ENCODE results near the gene WDR93. TPM values are rescaled to one million over a fixed set of nuclear protein-coding genes. Genes with fewer than 3 reads are reported as not detected.
A peak's percentile ranks its signal among the peaks of the same experiment; 100 is the strongest.

Gene WDR93
- total and polyA plus RNA-seq, 2 of the 4 experiments (the other 2 are of a cell fraction) = not detected

GRCh38 chr15:89777073-89777751 lies 86.6 kb downstream of the WDR93 start:
- no TSS peak for BruUV-seq (replicated peaks)
- Histone ChIP-seq H3K9me3 (ENCODE audit: control insufficient read depth, insufficient read depth, low read length) (no peaks in the 10 kb centered on the region), H3K27ac (ENCODE audit: insufficient read depth, low read length) (no peak overlapping the region), H3K56ac (ENCODE audit: extremely low read depth, insufficient read depth, low read length) (no peak overlapping the region), H2AFZ (replicated peaks; ENCODE audit: low read length, poor library complexity) (peak overlapping the region; percentile 79), H3K79me1 (ENCODE audit: low read depth in 1 of 2, low read length in 2 of 2) (no peaks in the 10 kb centered on the region), H3K27me3 (ENCODE audit: control insufficient read depth, insufficient read depth, low read length) (no peaks in the 10 kb centered on the region), H3K36me3 (ENCODE audit: control insufficient read depth, insufficient read depth, low read length) (no peaks in the 10 kb centered on the region), H3K9me1 (ENCODE audit: insufficient read depth, low read length) (peaks cover 2% of the 10 kb centered on the region; the same call in 1 of the 2 replicates), H4K8ac (ENCODE audit: low read depth in 2 of 2, low read length in 2 of 2) (no peak overlapping the region; a peak in 1 of 4 replicates), H3K4ac (ENCODE audit: low read depth, low read length) (no peak overlapping the region), H2BK20ac (ENCODE audit: low read depth, low read length) (no peak overlapping the region), H3K18ac (ENCODE audit: low read depth, low read length) (no peak overlapping the region), H2BK120ac (ENCODE audit: low read depth, low read length) (no peak overlapping the region), H3K4me2 (ENCODE audit: low read depth, low read length) (no peak overlapping the region), H3K23ac (ENCODE audit: low read depth, low read length) (no peak overlapping the region), H2AK9ac (replicated peaks; ENCODE audit: low read depth, low read length, poor library complexity) (no peak overlapping the region), H3K9ac (ENCODE audit: low read depth, low read length) (no peak overlapping the region), H4K20me1 (ENCODE audit: insufficient read depth, low read length) (no peaks in the 10 kb centered on the region), H3K4me3 (ENCODE audit: insufficient read depth, low read depth, low read length) (no peak overlapping the region), H3K14ac (replicated peaks; ENCODE audit: low read depth, low read length) (no peak overlapping the region), H2BK15ac (ENCODE audit: low read depth, low read length) (no peak overlapping the region), H2BK5ac (ENCODE audit: low read depth, low read length, poor library complexity, severe bottlenecking) (no peak overlapping the region), H3K4me1 (ENCODE audit: control insufficient read depth, insufficient read depth, low read length) (peaks cover 7% of the 10 kb centered on the region), H2AK5ac (ENCODE audit: low read depth, low read length) (no peak overlapping the region), H4K91ac (ENCODE audit: insufficient read depth, low read depth, low read length) (no peak overlapping the region), H4K5ac (ENCODE audit: low read depth, low read length) (no peak overlapping the region)
- WGBS, 2 experiments (ENCODE audit: extremely low coverage in 2 of 2, insufficient read length in 1 of 2) = 95% methylated on average over 4 of the region's 25 CpGs; no CpG with 5 or more reads in 1 of the 2 experiments
- TF ChIP-seq SMC3 (IDR thresholded peaks at IDR 0.05; ENCODE audit: low read depth, low read length) (no peak), MAZ (IDR thresholded peaks at IDR 0.05; ENCODE audit: borderline replicate concordance, low read depth, low read length) (no peak), MAFK (IDR thresholded peaks at IDR 0.05; ENCODE audit: low read depth, low read length) (no peak), RFX5 (IDR thresholded peaks at IDR 0.05; ENCODE audit: low read depth, low read length) (no peak), CHD1 (IDR thresholded peaks at IDR 0.05; ENCODE audit: low read depth, low read length) (no peak), MXI1 (IDR thresholded peaks at IDR 0.05; ENCODE audit: borderline replicate concordance, low read depth, low read length) (no peak), NFE2L2 (IDR thresholded peaks at IDR 0.05; ENCODE audit: low read depth, low read length) (no peak), BHLHE40 (IDR thresholded peaks at IDR 0.05; ENCODE audit: low read depth, low read length) (no peak), CTCF (conservative IDR thresholded peaks at IDR 0.05; ENCODE audit: low read depth, low read length) (no peak), CEBPB (IDR thresholded peaks at IDR 0.05; ENCODE audit: low read depth, low read length) (no peak), RAD21 (IDR thresholded peaks at IDR 0.05; ENCODE audit: low read length) (no peak), RCOR1 (IDR thresholded peaks at IDR 0.05; ENCODE audit: insufficient replicate concordance, low read length) (no peak), FOS (IDR thresholded peaks at IDR 0.05; ENCODE audit: low read depth, low read length) (no peak), POLR2A (IDR thresholded peaks at IDR 0.05; ENCODE audit: low read depth, low read length) (no peak)
- dilution Hi-C loops (cut with HindIII; ENCODE audit: low sequenced_read_pairs, unreplicated experiment) = no loop called here
- no peak for DNase-seq
- CTCF ChIA-PET = no interaction called here
- in situ Hi-C loops (cut with MboI; ENCODE audit: low sequenced_read_pairs) = no loop called here
- no peak for ATAC-seq (ENCODE audit: low read depth)
- POLR2A ChIA-PET (ENCODE audit: unreplicated experiment) = no interaction called here
- intact Hi-C loops (cut with micrococcal nuclease) = no loop called here

All from IMR-90 (cell line).